Progenitor cell of endocrine pancreas (in vitro differentiated cells): Measurements from ENCODE around the gene DHX34. TPM values are rescaled to one million over a fixed set of nuclear protein-coding genes. Genes with fewer than 3 reads are reported as not detected.

Source experiments
- DNase-seq: peaks from one replicate; pipeline ENCODE4 v3.0.0; 2021; ENCODE audit warnings: low spot score; ENCODE audit not compliant: unreplicated experiment
- H3K27ac Mint-ChIP-seq: 2 replicates; pipeline ENCODE4 v1.8.0; 2021; ENCODE audit warnings: mild to moderate bottlenecking, moderate library complexity, mixed read lengths
- H3K27me3 Mint-ChIP-seq: 2 replicates; pipeline ENCODE4 v1.8.0; 2021; ENCODE audit warnings: mixed read lengths
- H3K36me3 Mint-ChIP-seq: 2 replicates; pipeline ENCODE4 v1.8.0; 2022; ENCODE audit warnings: mixed read lengths; ENCODE audit not compliant: insufficient read depth
- H3K4me1 Mint-ChIP-seq: 2 replicates; pipeline ENCODE4 v1.8.0; 2021; ENCODE audit warnings: low read depth, mixed read lengths
- H3K4me3 Mint-ChIP-seq: 2 replicates; pipeline ENCODE4 v1.8.0; 2021; ENCODE audit warnings: low read depth, mild to moderate bottlenecking, moderate library complexity, mixed read lengths
- H3K9me3 Mint-ChIP-seq: 2 replicates; pipeline ENCODE4 v1.8.0; 2021; ENCODE audit warnings: low read depth, mixed read lengths
- CTCF ChIP-seq: fragments of 200-600 bp; sonication (generic); IDR thresholded peaks from one replicate; pipeline ENCODE4 v1.5.0; 2021; ENCODE audit warnings: antibody characterized with exemption, mild to moderate bottlenecking; ENCODE audit not compliant: unreplicated experiment
- total RNA-seq: library from RNA; stranded (reverse); gene quantifications from 2 replicates; pipeline ENCODE4 v1.2.1, GENCODE V29; 2021

DHX34 gene
- total RNA-seq, 1 donor from 2014 or later, result 42.1 TPM

- Mint-ChIP-seq H3K9me3 (no peaks in the 10 kb centered on the region), H3K36me3 (peaks cover 9% of the 10 kb centered on the region), H3K4me3 (no peak overlapping the region), H3K27me3 (no peaks in the 10 kb centered on the region), H3K27ac (no peak overlapping the region), H3K4me1 (no peaks in the 10 kb centered on the region)
- TF ChIP-seq CTCF, result no peak
- no peak for DNase-seq
Observed at GRCh38 chr19:47372603-47373002, 23.5 kb downstream of the DHX34 start.

- DNase-seq, result no peak
- Mint-ChIP-seq H3K36me3 (peaks cover 9% of the 10 kb centered on the region), H3K4me3 (no peak overlapping the region), H3K27me3 (no peaks in the 10 kb centered on the region), H3K9me3 (no peaks in the 10 kb centered on the region), H3K4me1 (no peaks in the 10 kb centered on the region), H3K27ac (no peak overlapping the region)
- no peak for TF ChIP-seq CTCF
Observed at GRCh38 chr19:47373246-47374240, 24.4 kb downstream of the DHX34 start.

- H3K36me3 Mint-ChIP-seq, result peaks cover 13% of the 10 kb centered on the region
- no peak for TF ChIP-seq CTCF
- H3K27me3 Mint-ChIP-seq, result no peaks in the 10 kb centered on the region
- H3K4me3 Mint-ChIP-seq, result no peak overlapping the region
- DNase-seq, result no peak
- H3K4me1 Mint-ChIP-seq, result no peaks in the 10 kb centered on the region
- no peak overlapping the region for H3K27ac Mint-ChIP-seq
- no peaks in the 10 kb centered on the region for H3K9me3 Mint-ChIP-seq
Observed at GRCh38 chr19:47374876-47375693, 26.0 kb downstream of the DHX34 start.

- peaks cover 16% of the 10 kb centered on the region for H3K36me3 Mint-ChIP-seq
- peak overlapping the region; percentile 37 for H3K27ac Mint-ChIP-seq
- no peaks in the 10 kb centered on the region for H3K27me3 Mint-ChIP-seq
- no peaks in the 10 kb centered on the region for H3K9me3 Mint-ChIP-seq
- H3K4me1 Mint-ChIP-seq, result no peaks in the 10 kb centered on the region
- TF ChIP-seq CTCF, result no peak
- no peak for DNase-seq
- no peak overlapping the region for H3K4me3 Mint-ChIP-seq
Observed at GRCh38 chr19:47375694-47376588, 26.8 kb downstream of the DHX34 start.
